ENCODE data around the gene RNF183.
A peak's percentile ranks its signal among the peaks of the same experiment; 100 is the strongest.

RNF183 gene

GRCh38 chr9:113302792-113303418, at the start of gene RNF183:
RNF183 (minus strand) TSS chr9:113303376; CDS start chr9:113298184, 5,192 bp downstream.
- no peak for DNase-seq (ENCODE audit: low spot score)
- FAIRE-seq: no peak

- no peak for DNase-seq (ENCODE audit: low spot score)
- no peak for FAIRE-seq
Measured at GRCh38 chr9:113352411-113352810, 49.2 kb upstream of the RNF183 start.

- FAIRE-seq (no peak), DNase-seq (ENCODE audit: low spot score) (no peak)
Measured at GRCh38 chr9:113352006-113352405, 48.8 kb upstream of the RNF183 start.

- DNase-seq (ENCODE audit: low spot score): no peak
Measured at GRCh38 chr9:113350937-113351336, 47.8 kb upstream of the RNF183 start.

GRCh38 chr9:113350107-113350661, 47.0 kb upstream of the RNF183 start:
- no peak for DNase-seq (ENCODE audit: low spot score)
- FAIRE-seq: no peak

More at GRCh38 chr9:113350937-113351336, 47.8 kb upstream of the RNF183 start:
- FAIRE-seq: no peak

- DNase-seq (ENCODE audit: low spot score): no peak
- no peak for FAIRE-seq
Measured at GRCh38 chr9:113349445-113350094, 46.4 kb upstream of the RNF183 start, which contains the start of gene BSPRY. BSPRY (plus strand) TSS chr9:113349541; CDS start chr9:113349580, 39 bp downstream.

GRCh38 chr9:113349066-113349444, 45.9 kb upstream of the RNF183 start:
- no peak for DNase-seq (ENCODE audit: low spot score)

GRCh38 chr9:113348437-113348836, 45.3 kb upstream of the RNF183 start:
- FAIRE-seq (no peak), DNase-seq (ENCODE audit: low spot score) (no peak)

More at GRCh38 chr9:113349066-113349444, 45.9 kb upstream of the RNF183 start:
- no peak for FAIRE-seq

GRCh38 chr9:113345671-113346070, 42.5 kb upstream of the RNF183 start:
- FAIRE-seq (no peak), DNase-seq (ENCODE audit: low spot score) (no peak)

GRCh38 chr9:113345190-113345589, 42.0 kb upstream of the RNF183 start:
- FAIRE-seq: no peak
- no peak for DNase-seq (ENCODE audit: low spot score)

GRCh38 chr9:113343732-113344231, 40.6 kb upstream of the RNF183 start:
- FAIRE-seq (no peak), DNase-seq (ENCODE audit: low spot score) (no peak)

GRCh38 chr9:113341712-113342410, 38.7 kb upstream of the RNF183 start:
- DNase-seq (ENCODE audit: low spot score) (no peak), FAIRE-seq (no peak)

- DNase-seq (ENCODE audit: low spot score) (peak; percentile 92), FAIRE-seq (no peak)
Measured at GRCh38 chr9:113340011-113340699, 37.0 kb upstream of the RNF183 start, which contains the start of gene WDR31. WDR31 (minus strand) TSS chr9:113340275; CDS start chr9:113332022, 8,253 bp downstream.

GRCh38 chr9:113337714-113338113, 34.5 kb upstream of the RNF183 start:
- DNase-seq (ENCODE audit: low spot score) (no peak), FAIRE-seq (no peak)

GRCh38 chr9:113331780-113332179, 28.6 kb upstream of the RNF183 start:
- FAIRE-seq (no peak), DNase-seq (ENCODE audit: low spot score) (no peak)

GRCh38 chr9:113328045-113328782, 25.0 kb upstream of the RNF183 start:
- no peak for DNase-seq (ENCODE audit: low spot score)
- no peak for FAIRE-seq

GRCh38 chr9:113326230-113326629, 23.1 kb upstream of the RNF183 start:
- FAIRE-seq (no peak), DNase-seq (ENCODE audit: low spot score) (no peak)

- FAIRE-seq (no peak), DNase-seq (ENCODE audit: low spot score) (no peak)
Measured at GRCh38 chr9:113322671-113323070, 19.5 kb upstream of the RNF183 start.

GRCh38 chr9:113320051-113320450, 16.9 kb upstream of the RNF183 start:
- FAIRE-seq (no peak), DNase-seq (ENCODE audit: low spot score) (no peak)

- no peak for FAIRE-seq
- no peak for DNase-seq (ENCODE audit: low spot score)
Measured at GRCh38 chr9:113319054-113319453, 15.9 kb upstream of the RNF183 start.

Measured in urothelium cell line (cell line).